Neutrophil (primary cell): ENCODE data around the gene PIK3R2.
A peak's percentile ranks its signal among the peaks of the same experiment; 100 is the strongest.

Experiments
- H3K27ac ChIP-seq: fragments of 200-600 bp; sonication (generic); 2 replicates; pipeline ENCODE4 v1.5.1; 2016; ENCODE audit warnings: mild to moderate bottlenecking, moderate library complexity
- H3K27me3 ChIP-seq: fragments of 200-600 bp; sonication (generic); 2 replicates; pipeline ENCODE4 v1.6.0; 2016; ENCODE audit warnings: mild to moderate bottlenecking
- H3K36me3 ChIP-seq: fragments of 200-600 bp; sonication (generic); 2 replicates; pipeline ENCODE4 v1.5.1; 2017
- H3K4me1 ChIP-seq, 2 experiments: fragments of 200-600 bp in 1 of 2; sonication (generic) in 1 of 2; 1 replicate in 1 of 2; 2 replicates in 1 of 2; pipeline versions ENCODE4 v1.5.1 to v1.6.1; 2013 to 2016; ENCODE audit warnings: low read depth in 1 of 2, low read length in 1 of 2, mild to moderate bottlenecking in 1 of 2, moderate library complexity in 1 of 2; ENCODE audit not compliant: control insufficient read depth in 1 of 2, insufficient read depth in 1 of 2
- H3K4me3 ChIP-seq, 2 experiments: fragments of 200-600 bp in 1 of 2; sonication (generic) in 1 of 2; 1 replicate in 1 of 2; 2 replicates in 1 of 2; pipeline ENCODE4 v1.5.1; 2013 to 2016; ENCODE audit warnings: low read depth in 1 of 2, low read length in 1 of 2, mild to moderate bottlenecking in 1 of 2, moderate library complexity in 1 of 2
- H3K9me3 ChIP-seq: fragments of 200-600 bp; sonication (generic); 2 replicates; pipeline ENCODE4 v1.5.1; 2016
- CTCF ChIP-seq: fragments of 200-600 bp; sonication (generic); IDR thresholded peaks from 2 replicates; pipeline ENCODE4 v1.5.1; 2016; ENCODE audit warnings: antibody characterized with exemption

PIK3R2 gene

GRCh38 chr19:18197306-18197705 is 44.3 kb downstream of the PIK3R2 start:
- no peak overlapping the region for H3K4me3 ChIP-seq
- H3K4me1 ChIP-seq = peaks cover 15 to 24% of the 10 kb centered on the region in 2 experiments
- H3K9me3 ChIP-seq = no peaks in the 10 kb centered on the region
- no peak overlapping the region for H3K27ac ChIP-seq
- H3K36me3 ChIP-seq = peaks cover 14% of the 10 kb centered on the region
- TF ChIP-seq CTCF = no peak
- peaks cover 11% of the 10 kb centered on the region for H3K27me3 ChIP-seq

GRCh38 chr19:18197941-18198340 is 45.0 kb downstream of the PIK3R2 start:
- peaks cover 18% of the 10 kb centered on the region for H3K27me3 ChIP-seq
- H3K4me1 ChIP-seq = peaks cover 19 to 27% of the 10 kb centered on the region in 2 experiments
- H3K4me3 ChIP-seq = no peak overlapping the region
- peaks cover 14% of the 10 kb centered on the region for H3K36me3 ChIP-seq
- no peaks in the 10 kb centered on the region for H3K9me3 ChIP-seq
- no peak overlapping the region for H3K27ac ChIP-seq
- no peak for TF ChIP-seq CTCF

- H3K9me3 ChIP-seq = no peaks in the 10 kb centered on the region
- no peak overlapping the region for H3K4me3 ChIP-seq
- no peak for TF ChIP-seq CTCF
- H3K36me3 ChIP-seq = peaks cover 14% of the 10 kb centered on the region
- H3K27me3 ChIP-seq = peaks cover 22% of the 10 kb centered on the region
- no peak overlapping the region for H3K27ac ChIP-seq
- peaks cover 22 to 28% of the 10 kb centered on the region in 2 experiments for H3K4me1 ChIP-seq
Measured at GRCh38 chr19:18198374-18198773, 45.4 kb downstream of the PIK3R2 start.

GRCh38 chr19:18202397-18202777 is 49.4 kb downstream of the PIK3R2 start:
- Histone ChIP-seq H3K27me3 (peaks cover 48% of the 10 kb centered on the region), H3K4me1 (peaks cover 24 to 26% of the 10 kb centered on the region in 2 experiments), H3K9me3 (no peaks in the 10 kb centered on the region), H3K36me3 (peaks cover 1% of the 10 kb centered on the region), H3K27ac (no peak overlapping the region), H3K4me3 (peak overlapping the region in 1 of 2 experiments; percentile 79)
- TF ChIP-seq CTCF = no peak

- peak overlapping the region; percentile 67 for H3K27ac ChIP-seq
- no peak for TF ChIP-seq CTCF
Measured at GRCh38 chr19:18202778-18203407, 49.9 kb downstream of the PIK3R2 start.

More at GRCh38 chr19:18202778-18203407, 49.9 kb downstream of the PIK3R2 start:
- H3K4me1 ChIP-seq = peaks cover 24 to 26% of the 10 kb centered on the region in 2 experiments
- peaks cover 53% of the 10 kb centered on the region for H3K27me3 ChIP-seq
- H3K4me3 ChIP-seq = peak overlapping the region; percentile 79
- H3K9me3 ChIP-seq = no peaks in the 10 kb centered on the region
- no peaks in the 10 kb centered on the region for H3K36me3 ChIP-seq
